ENCODE measurements around the gene SETSIP. TPM values are rescaled to one million over a fixed set of nuclear protein-coding genes. Genes with fewer than 3 reads are reported as not detected.

The SETSIP gene
- total RNA-seq, 3 donors from 2014 or later (not counting 1 experiment from before 2014, with no cell fraction given), result not detected

- Mint-ChIP-seq H3K4me1 (no peaks in the 10 kb centered on the region), H3K4me3 (no peak overlapping the region), H3K9me3 (no peaks in the 10 kb centered on the region), H3K36me3 (no peaks in the 10 kb centered on the region), H3K27ac (no peak overlapping the region), H3K27me3 (ENCODE audit: low read depth in 2 of 2) (peaks cover 3 to 7% of the 10 kb centered on the region in 2 donors)
- 60% methylated on average over 2 of the region's 2 CpGs for WGBS (ENCODE audit: insufficient coverage)
- intact Hi-C loops (cut with micrococcal nuclease), result no loop called here
- Histone ChIP-seq H3K4me3 (ENCODE audit: low read length) (no peak overlapping the region), H3K36me3 (ENCODE audit: control insufficient read depth, insufficient read depth, low read length) (no peaks in the 10 kb centered on the region), H3K27ac (ENCODE audit: low read length) (no peak overlapping the region), H3K9me3 (ENCODE audit: control insufficient read depth, insufficient read depth, low read length) (no peaks in the 10 kb centered on the region), H3K27me3 (ENCODE audit: control insufficient read depth, insufficient read depth, low read length) (no peaks in the 10 kb centered on the region), H3K4me1 (ENCODE audit: control insufficient read depth, insufficient read depth, low read length) (no peaks in the 10 kb centered on the region)
- TF ChIP-seq CTCF (IDR thresholded peaks at IDR 0.05), result no peak
- ATAC-seq (no peak), DNase-seq (no peak)
These were observed 4.3 kb downstream of the SETSIP start for GRCh38 chr1:92070892-92071291.

- Histone ChIP-seq H3K36me3 (ENCODE audit: control insufficient read depth, insufficient read depth, low read length) (no peaks in the 10 kb centered on the region), H3K4me3 (ENCODE audit: low read length) (no peak overlapping the region), H3K4me1 (ENCODE audit: control insufficient read depth, insufficient read depth, low read length) (no peaks in the 10 kb centered on the region), H3K9me3 (ENCODE audit: control insufficient read depth, insufficient read depth, low read length) (no peaks in the 10 kb centered on the region), H3K27me3 (ENCODE audit: control insufficient read depth, insufficient read depth, low read length) (no peaks in the 10 kb centered on the region), H3K27ac (ENCODE audit: low read length) (no peak overlapping the region)
- H3K4me3 Mint-ChIP-seq, result no peak overlapping the region
- H3K9me3 Mint-ChIP-seq, result no peaks in the 10 kb centered on the region
- no peaks in the 10 kb centered on the region for H3K4me1 Mint-ChIP-seq
- no peak overlapping the region for H3K27ac Mint-ChIP-seq
- no peak for TF ChIP-seq CTCF (IDR thresholded peaks at IDR 0.05)
- WGBS (ENCODE audit: insufficient coverage), result 93% methylated on average over 8 of the region's 8 CpGs
- no peaks in the 10 kb centered on the region for H3K36me3 Mint-ChIP-seq
- H3K27me3 Mint-ChIP-seq (ENCODE audit: low read depth in 2 of 2), result peaks cover 0 to 7% of the 10 kb centered on the region in 2 donors
- no peak for ATAC-seq
- intact Hi-C loops (cut with micrococcal nuclease), result no loop called here
- DNase-seq, result no peak
These were observed 8.9 kb downstream of the SETSIP start for GRCh38 chr1:92066321-92066720.

GRCh38 chr1:92065042-92065441 lies 10.2 kb downstream of the SETSIP start:
- no peaks in the 10 kb centered on the region for H3K4me1 Mint-ChIP-seq
- WGBS (ENCODE audit: insufficient coverage), result 100% methylated on average over 2 of the region's 3 CpGs

More at GRCh38 chr1:92065042-92065441, 10.2 kb downstream of the SETSIP start:
- Histone ChIP-seq H3K4me3 (ENCODE audit: low read length) (no peak overlapping the region), H3K36me3 (ENCODE audit: control insufficient read depth, insufficient read depth, low read length) (no peaks in the 10 kb centered on the region), H3K4me1 (ENCODE audit: control insufficient read depth, insufficient read depth, low read length) (no peaks in the 10 kb centered on the region), H3K27me3 (ENCODE audit: control insufficient read depth, insufficient read depth, low read length) (no peaks in the 10 kb centered on the region), H3K27ac (ENCODE audit: low read length) (no peak overlapping the region), H3K9me3 (ENCODE audit: control insufficient read depth, insufficient read depth, low read length) (no peaks in the 10 kb centered on the region)
- H3K27ac Mint-ChIP-seq, result no peak overlapping the region
- no peaks in the 10 kb centered on the region for H3K36me3 Mint-ChIP-seq
- intact Hi-C loops (cut with micrococcal nuclease), result no loop called here
- TF ChIP-seq CTCF (IDR thresholded peaks at IDR 0.05), result no peak
- peaks cover 0 to 7% of the 10 kb centered on the region in 2 donors for H3K27me3 Mint-ChIP-seq (ENCODE audit: low read depth in 2 of 2)
- no peaks in the 10 kb centered on the region for H3K9me3 Mint-ChIP-seq
- no peak for ATAC-seq
- peak in 1 of 2 donors; percentile 7 for DNase-seq
- H3K4me3 Mint-ChIP-seq, result no peak overlapping the region
